ENCODE data around the gene TMEM100. TPM values are rescaled to one million over a fixed set of nuclear protein-coding genes. Genes with fewer than 3 reads are reported as not detected.

TMEM100 gene
- total and polyA plus RNA-seq, 10 of the 15 experiments (the other 5 are each of a cell fraction or from before 2014, with no cell fraction given), result not detected

DNA sequence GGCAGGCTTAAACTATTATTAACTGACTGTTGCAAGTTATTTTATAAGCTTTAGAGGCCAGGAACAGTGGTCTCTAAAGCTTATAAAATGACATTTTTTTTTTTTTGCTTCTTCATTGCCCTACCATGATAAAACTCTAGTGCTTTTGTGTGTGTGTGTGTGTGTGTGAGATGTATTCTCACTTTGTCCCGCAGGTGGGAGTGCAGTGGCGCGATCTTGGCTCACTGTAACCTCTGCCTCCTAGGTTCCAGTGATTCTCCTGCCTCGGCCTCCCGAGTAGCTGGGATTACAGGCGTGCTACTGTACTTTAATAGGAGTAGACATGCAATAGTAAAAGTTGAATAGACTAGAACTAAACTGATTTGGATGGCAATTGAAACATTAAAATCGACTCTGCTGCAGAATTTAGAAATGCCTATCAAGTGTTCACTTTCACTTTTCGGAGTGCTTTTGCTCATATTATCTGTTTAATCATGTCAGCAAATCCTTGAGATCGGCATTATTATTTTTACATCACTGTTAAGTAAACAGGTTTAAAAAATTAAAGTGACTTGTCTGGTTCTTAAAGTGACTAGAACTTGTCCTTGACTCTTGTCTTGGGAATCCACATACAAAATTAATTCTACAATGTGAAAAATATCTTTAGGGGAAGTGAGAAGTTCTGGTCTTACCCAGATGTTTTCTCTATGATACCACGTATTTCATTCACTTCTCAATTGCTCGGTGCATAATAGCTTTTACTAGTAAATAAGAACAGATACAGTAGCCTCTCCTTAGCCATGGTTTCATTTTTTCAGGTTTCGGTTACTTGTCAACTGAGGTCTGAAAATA lies 19.8 kb upstream of the TMEM100 start (continued):
- TF ChIP-seq, protein P1, sequence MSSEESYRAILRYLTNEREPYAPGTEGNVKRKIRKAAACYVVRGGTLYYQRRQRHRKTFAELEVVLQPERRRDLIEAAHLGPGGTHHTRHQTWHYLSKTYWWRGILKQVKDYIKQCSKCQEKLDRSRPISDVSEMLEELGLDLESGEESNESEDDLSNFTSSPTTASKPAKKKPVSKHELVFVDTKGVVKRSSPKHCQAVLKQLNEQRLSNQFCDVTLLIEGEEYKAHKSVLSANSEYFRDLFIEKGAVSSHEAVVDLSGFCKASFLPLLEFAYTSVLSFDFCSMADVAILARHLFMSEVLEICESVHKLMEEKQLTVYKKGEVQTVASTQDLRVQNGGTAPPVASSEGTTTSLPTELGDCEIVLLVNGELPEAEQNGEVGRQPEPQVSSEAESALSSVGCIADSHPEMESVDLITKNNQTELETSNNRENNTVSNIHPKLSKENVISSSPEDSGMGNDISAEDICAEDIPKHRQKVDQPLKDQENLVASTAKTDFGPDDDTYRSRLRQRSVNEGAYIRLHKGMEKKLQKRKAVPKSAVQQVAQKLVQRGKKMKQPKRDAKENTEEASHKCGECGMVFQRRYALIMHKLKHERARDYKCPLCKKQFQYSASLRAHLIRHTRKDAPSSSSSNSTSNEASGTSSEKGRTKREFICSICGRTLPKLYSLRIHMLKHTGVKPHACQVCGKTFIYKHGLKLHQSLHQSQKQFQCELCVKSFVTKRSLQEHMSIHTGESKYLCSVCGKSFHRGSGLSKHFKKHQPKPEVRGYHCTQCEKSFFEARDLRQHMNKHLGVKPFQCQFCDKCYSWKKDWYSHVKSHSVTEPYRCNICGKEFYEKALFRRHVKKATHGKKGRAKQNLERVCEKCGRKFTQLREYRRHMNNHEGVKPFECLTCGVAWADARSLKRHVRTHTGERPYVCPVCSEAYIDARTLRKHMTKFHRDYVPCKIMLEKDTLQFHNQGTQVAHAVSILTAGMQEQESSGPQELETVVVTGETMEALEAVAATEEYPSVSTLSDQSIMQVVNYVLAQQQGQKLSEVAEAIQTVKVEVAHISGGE (CRISPR knock-in tag; IDR thresholded peaks at IDR 0.05), result no peak
- TF ChIP-seq RBBP5 (conservative IDR thresholded peaks at IDR 0.05) (no peak), FOXM1 (IDR thresholded peaks at IDR 0.05; ENCODE audit: low read depth, low read length) (no peak), JUNB (IDR thresholded peaks at IDR 0.05) (no peak; the same call in 1 of the 2 replicates), FOS (IDR thresholded peaks at IDR 0.05; ENCODE audit: borderline replicate concordance, extremely low read depth, insufficient read length) (no peak), HDGF (IDR thresholded peaks at IDR 0.05) (no peak), ETV6 (conservative IDR thresholded peaks at IDR 0.05 in 1 of 2, IDR thresholded peaks at IDR 0.05 in 1 of 2; ENCODE audit: borderline replicate concordance in 1 of 2, low read depth in 1 of 2) (no peak), ZNF217 (IDR thresholded peaks at IDR 0.05) (no peak), BCL3 (IDR thresholded peaks at IDR 0.05; ENCODE audit: borderline replicate concordance, insufficient read depth, low read depth, low read length, poor library complexity, severe bottlenecking) (no peak), RAD21 (IDR thresholded peaks at IDR 0.05; ENCODE audit: insufficient read depth, low read depth, low read length) (no peak), RUNX3 (IDR thresholded peaks at IDR 0.05; ENCODE audit: low read length) (peak; percentile 45; the same call in 1 of the 2 replicates), ZNF24 (IDR thresholded peaks at IDR 0.05) (0 out of 2 replicates have a peak, but pooled peaks have one; percentile 21), TCF12 (IDR thresholded peaks at IDR 0.05; ENCODE audit: low read depth, low read length) (no peak), EGR1 (IDR thresholded peaks at IDR 0.05; ENCODE audit: borderline replicate concordance in 1 of 2, low read depth in 2 of 2, low read length in 2 of 2) (no peak), CEBPB (IDR thresholded peaks at IDR 0.05; ENCODE audit: borderline replicate concordance in 1 of 2, low read depth in 2 of 2, low read length in 2 of 2) (no peak), SMC3 (IDR thresholded peaks at IDR 0.05; ENCODE audit: borderline replicate concordance, low read length) (no peak)
- TF ChIP-seq, protein P2, sequence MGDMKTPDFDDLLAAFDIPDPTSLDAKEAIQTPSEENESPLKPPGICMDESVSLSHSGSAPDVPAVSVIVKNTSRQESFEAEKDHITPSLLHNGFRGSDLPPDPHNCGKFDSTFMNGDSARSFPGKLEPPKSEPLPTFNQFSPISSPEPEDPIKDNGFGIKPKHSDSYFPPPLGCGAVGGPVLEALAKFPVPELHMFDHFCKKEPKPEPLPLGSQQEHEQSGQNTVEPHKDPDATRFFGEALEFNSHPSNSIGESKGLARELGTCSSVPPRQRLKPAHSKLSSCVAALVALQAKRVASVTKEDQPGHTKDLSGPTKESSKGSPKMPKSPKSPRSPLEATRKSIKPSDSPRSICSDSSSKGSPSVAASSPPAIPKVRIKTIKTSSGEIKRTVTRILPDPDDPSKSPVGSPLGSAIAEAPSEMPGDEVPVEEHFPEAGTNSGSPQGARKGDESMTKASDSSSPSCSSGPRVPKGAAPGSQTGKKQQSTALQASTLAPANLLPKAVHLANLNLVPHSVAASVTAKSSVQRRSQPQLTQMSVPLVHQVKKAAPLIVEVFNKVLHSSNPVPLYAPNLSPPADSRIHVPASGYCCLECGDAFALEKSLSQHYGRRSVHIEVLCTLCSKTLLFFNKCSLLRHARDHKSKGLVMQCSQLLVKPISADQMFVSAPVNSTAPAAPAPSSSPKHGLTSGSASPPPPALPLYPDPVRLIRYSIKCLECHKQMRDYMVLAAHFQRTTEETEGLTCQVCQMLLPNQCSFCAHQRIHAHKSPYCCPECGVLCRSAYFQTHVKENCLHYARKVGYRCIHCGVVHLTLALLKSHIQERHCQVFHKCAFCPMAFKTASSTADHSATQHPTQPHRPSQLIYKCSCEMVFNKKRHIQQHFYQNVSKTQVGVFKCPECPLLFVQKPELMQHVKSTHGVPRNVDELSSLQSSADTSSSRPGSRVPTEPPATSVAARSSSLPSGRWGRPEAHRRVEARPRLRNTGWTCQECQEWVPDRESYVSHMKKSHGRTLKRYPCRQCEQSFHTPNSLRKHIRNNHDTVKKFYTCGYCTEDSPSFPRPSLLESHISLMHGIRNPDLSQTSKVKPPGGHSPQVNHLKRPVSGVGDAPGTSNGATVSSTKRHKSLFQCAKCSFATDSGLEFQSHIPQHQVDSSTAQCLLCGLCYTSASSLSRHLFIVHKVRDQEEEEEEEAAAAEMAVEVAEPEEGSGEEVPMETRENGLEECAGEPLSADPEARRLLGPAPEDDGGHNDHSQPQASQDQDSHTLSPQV (IDR thresholded peaks at IDR 0.05), result no peak
- TF ChIP-seq, protein P3, sequence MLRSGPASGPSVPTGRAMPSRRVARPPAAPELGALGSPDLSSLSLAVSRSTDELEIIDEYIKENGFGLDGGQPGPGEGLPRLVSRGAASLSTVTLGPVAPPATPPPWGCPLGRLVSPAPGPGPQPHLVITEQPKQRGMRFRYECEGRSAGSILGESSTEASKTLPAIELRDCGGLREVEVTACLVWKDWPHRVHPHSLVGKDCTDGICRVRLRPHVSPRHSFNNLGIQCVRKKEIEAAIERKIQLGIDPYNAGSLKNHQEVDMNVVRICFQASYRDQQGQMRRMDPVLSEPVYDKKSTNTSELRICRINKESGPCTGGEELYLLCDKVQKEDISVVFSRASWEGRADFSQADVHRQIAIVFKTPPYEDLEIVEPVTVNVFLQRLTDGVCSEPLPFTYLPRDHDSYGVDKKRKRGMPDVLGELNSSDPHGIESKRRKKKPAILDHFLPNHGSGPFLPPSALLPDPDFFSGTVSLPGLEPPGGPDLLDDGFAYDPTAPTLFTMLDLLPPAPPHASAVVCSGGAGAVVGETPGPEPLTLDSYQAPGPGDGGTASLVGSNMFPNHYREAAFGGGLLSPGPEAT (IDR thresholded peaks at IDR 0.05; ENCODE audit: low read depth), result no peak

All from GM12878 (cell line).